HEK293 (cell line): ENCODE measurements around the gene GNG7.

Source experiments
- FEZF1 ChIP-seq: fragments of 450-650 bp; formaldehyde crosslinking; IDR thresholded peaks from 2 replicates; pipeline ENCODE4 v1.5.1; 2016; ENCODE audit warnings: missing biosample characterization, missing genetic modification characterization
- GFI1B ChIP-seq: fragments of 450-650 bp; formaldehyde crosslinking; IDR thresholded peaks from 2 replicates; pipeline ENCODE4 v1.5.1; 2016; ENCODE audit warnings: missing biosample characterization, missing genetic modification characterization
- KLF1 ChIP-seq: fragments of 450-650 bp; formaldehyde crosslinking; IDR thresholded peaks from 2 replicates; pipeline ENCODE4 v1.5.1; 2016; ENCODE audit warnings: missing biosample characterization, missing genetic modification characterization
- KLF9 ChIP-seq: fragments of 450-650 bp; formaldehyde crosslinking; IDR thresholded peaks from 2 replicates; pipeline ENCODE4 v1.5.1; 2016; ENCODE audit warnings: missing biosample characterization, missing genetic modification characterization, low read depth
- SP2 ChIP-seq: fragments of 450-650 bp; formaldehyde crosslinking; IDR thresholded peaks from 2 replicates; pipeline ENCODE4 v1.5.1; 2016; ENCODE audit warnings: missing biosample characterization, missing genetic modification characterization
- ZBTB17 ChIP-seq: fragments of 450-650 bp; formaldehyde crosslinking; IDR thresholded peaks from 2 replicates; pipeline ENCODE4 v1.5.1; 2016; ENCODE audit warnings: missing biosample characterization, missing genetic modification characterization
- ZBTB7A ChIP-seq: fragments of 450-650 bp; formaldehyde crosslinking; IDR thresholded peaks from 2 replicates; pipeline ENCODE4 v1.5.1; 2016; ENCODE audit warnings: low read depth, missing biosample characterization, missing genetic modification characterization
- ZBTB8A ChIP-seq: fragments of 450-650 bp; formaldehyde crosslinking; IDR thresholded peaks from 2 replicates; pipeline ENCODE4 v1.5.1; 2016; ENCODE audit warnings: missing biosample characterization, missing genetic modification characterization
- ZFP69B ChIP-seq: fragments of 450-650 bp; formaldehyde crosslinking; IDR thresholded peaks from 2 replicates; pipeline ENCODE4 v1.5.1; 2016; ENCODE audit warnings: missing biosample characterization, missing genetic modification characterization
- ZIC2 ChIP-seq: fragments of 450-650 bp; formaldehyde crosslinking; IDR thresholded peaks from 2 replicates; pipeline ENCODE4 v1.5.1; 2016; ENCODE audit warnings: missing biosample characterization, missing genetic modification characterization
- ZNF146 ChIP-seq: fragments of 450-650 bp; formaldehyde crosslinking; IDR thresholded peaks from 2 replicates; pipeline ENCODE4 v1.5.1; 2016; ENCODE audit warnings: missing biosample characterization, missing genetic modification characterization
- ZNF184 ChIP-seq: fragments of 450-650 bp; IDR thresholded peaks from 2 replicates; pipeline ENCODE4 v1.5.1; 2018; ENCODE audit warnings: missing biosample characterization, mild to moderate bottlenecking, missing genetic modification characterization
- ZNF2 ChIP-seq: fragments of 450-650 bp; formaldehyde crosslinking; IDR thresholded peaks from 2 replicates; pipeline ENCODE4 v1.5.1; 2016; ENCODE audit warnings: missing biosample characterization, missing genetic modification characterization
- ZNF292 ChIP-seq: fragments of 450-650 bp; formaldehyde crosslinking; IDR thresholded peaks from 2 replicates; pipeline ENCODE4 v1.5.1; 2016; ENCODE audit warnings: low read depth, missing biosample characterization, missing genetic modification characterization, borderline replicate concordance
- ZNF302 ChIP-seq: fragments of 450-650 bp; formaldehyde crosslinking; IDR thresholded peaks from 2 replicates; pipeline ENCODE4 v1.5.1; 2016; ENCODE audit warnings: missing biosample characterization, missing genetic modification characterization, low read depth
- ZNF311 ChIP-seq: fragments of 450-650 bp; formaldehyde crosslinking; IDR thresholded peaks from 2 replicates; pipeline ENCODE4 v1.5.1; 2017; ENCODE audit warnings: missing biosample characterization, missing genetic modification characterization, borderline replicate concordance
- ZNF394 ChIP-seq: fragments of 450-650 bp; formaldehyde crosslinking; IDR thresholded peaks from 2 replicates; pipeline ENCODE4 v1.5.1; 2016; ENCODE audit warnings: missing biosample characterization, missing genetic modification characterization, mild to moderate bottlenecking, moderate library complexity, borderline replicate concordance
- ZNF416 ChIP-seq: fragments of 450-650 bp; formaldehyde crosslinking; IDR thresholded peaks from 2 replicates; pipeline ENCODE4 v1.5.1; 2016; ENCODE audit warnings: missing biosample characterization, missing genetic modification characterization
- ZNF510 ChIP-seq: fragments of 450-650 bp; formaldehyde crosslinking; IDR thresholded peaks from 2 replicates; pipeline ENCODE4 v1.5.1; 2018; ENCODE audit warnings: mild to moderate bottlenecking, missing genetic modification characterization, missing biosample characterization; ENCODE audit not compliant: insufficient replicate concordance
- ZNF585B ChIP-seq: fragments of 450-650 bp; formaldehyde crosslinking; IDR thresholded peaks from 2 replicates; pipeline ENCODE4 v1.5.1; 2016; ENCODE audit warnings: missing biosample characterization, missing genetic modification characterization
- ZNF596 ChIP-seq: fragments of 450-650 bp; IDR thresholded peaks from 2 replicates; pipeline ENCODE4 v1.5.0; 2018; ENCODE audit warnings: missing biosample characterization, mild to moderate bottlenecking, missing genetic modification characterization, moderate library complexity
- ZNF600 ChIP-seq: fragments of 450-650 bp; formaldehyde crosslinking; IDR thresholded peaks from 2 replicates; pipeline ENCODE4 v1.5.1; 2016; ENCODE audit warnings: missing biosample characterization, missing genetic modification characterization
- ZNF629 ChIP-seq: fragments of 450-650 bp; formaldehyde crosslinking; IDR thresholded peaks from 2 replicates; pipeline ENCODE4 v1.5.1; 2017; ENCODE audit warnings: missing biosample characterization, missing genetic modification characterization
- TF ChIP-seq, protein P1 (sequence below): fragments of 450-650 bp; formaldehyde crosslinking; IDR thresholded peaks from 2 replicates; pipeline ENCODE4 v1.5.1; 2016; ENCODE audit warnings: missing biosample characterization, missing genetic modification characterization
- TF ChIP-seq, protein P2 (sequence below): fragments of 450-650 bp; formaldehyde crosslinking; IDR thresholded peaks from 2 replicates; pipeline ENCODE4 v1.5.1; 2016; ENCODE audit warnings: missing biosample characterization, missing genetic modification characterization
- TF ChIP-seq, protein P3 (sequence below): fragments of 450-650 bp; formaldehyde crosslinking; IDR thresholded peaks from 2 replicates; pipeline ENCODE4 v1.5.1; 2016; ENCODE audit warnings: missing biosample characterization, missing genetic modification characterization
- TF ChIP-seq, protein P4 (sequence below): fragments of 450-650 bp; formaldehyde crosslinking; IDR thresholded peaks from 2 replicates; pipeline ENCODE4 v1.5.1; 2017; ENCODE audit warnings: missing biosample characterization, missing genetic modification characterization
- TF ChIP-seq, protein P5 (sequence below): fragments of 450-650 bp; formaldehyde crosslinking; IDR thresholded peaks from 2 replicates; pipeline ENCODE4; 2016; ENCODE audit warnings: missing biosample characterization, missing genetic modification characterization

The GNG7 gene

DNA sequence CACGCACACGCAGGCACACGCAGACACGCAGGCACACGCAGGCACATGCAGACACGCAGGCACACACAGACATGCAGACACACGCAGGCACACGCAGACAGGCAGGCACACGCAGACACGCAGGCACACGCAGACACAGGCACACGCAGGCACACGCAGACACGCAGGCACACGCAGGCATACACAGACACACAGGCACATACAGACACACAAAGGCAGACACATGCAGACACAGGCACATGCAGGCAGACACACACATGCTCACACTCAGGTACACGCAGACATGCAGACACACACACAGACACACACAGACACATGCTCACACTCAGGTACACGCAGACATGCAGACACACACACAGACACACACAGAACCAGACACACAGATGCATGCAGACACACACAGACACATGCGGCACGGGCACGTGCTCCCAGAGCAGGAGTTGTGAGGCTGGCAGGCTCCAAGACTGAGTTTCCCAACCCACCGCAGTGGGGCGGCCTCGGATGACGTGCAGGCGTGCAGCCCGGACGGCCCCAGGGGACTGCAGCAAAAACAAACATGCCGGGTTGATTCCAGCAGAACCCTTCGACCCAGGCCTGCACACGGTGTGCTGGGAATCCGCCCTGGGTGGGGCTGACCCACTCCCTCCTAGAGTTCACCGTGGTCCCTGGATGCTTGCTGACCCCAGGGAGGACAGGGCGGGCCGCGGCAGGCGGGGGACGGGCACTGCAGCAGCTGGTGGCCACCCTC, 126.6 kb downstream of the GNG7 start (continued):
- TF ChIP-seq SP2 (tag by site-specific recombination): no peak; the same call in 1 of the 2 replicates
- peak; percentile 37; the same call in 1 of the 2 replicates for TF ChIP-seq ZFP69B (tag by site-specific recombination)
- TF ChIP-seq ZNF600 (tag by site-specific recombination): peak; percentile 77
- no peak for TF ChIP-seq ZNF585B
- no peak for TF ChIP-seq ZNF184 (tag by site-specific recombination)
- no peak for TF ChIP-seq ZNF292 (tag by site-specific recombination)
- TF ChIP-seq ZNF416: no peak
- TF ChIP-seq ZBTB7A (tag by site-specific recombination): peak; percentile 56; the same call in 1 of the 2 replicates
- TF ChIP-seq ZBTB8A: peak; percentile 28; the same call in 1 of the 2 replicates
- TF ChIP-seq, protein P1, sequence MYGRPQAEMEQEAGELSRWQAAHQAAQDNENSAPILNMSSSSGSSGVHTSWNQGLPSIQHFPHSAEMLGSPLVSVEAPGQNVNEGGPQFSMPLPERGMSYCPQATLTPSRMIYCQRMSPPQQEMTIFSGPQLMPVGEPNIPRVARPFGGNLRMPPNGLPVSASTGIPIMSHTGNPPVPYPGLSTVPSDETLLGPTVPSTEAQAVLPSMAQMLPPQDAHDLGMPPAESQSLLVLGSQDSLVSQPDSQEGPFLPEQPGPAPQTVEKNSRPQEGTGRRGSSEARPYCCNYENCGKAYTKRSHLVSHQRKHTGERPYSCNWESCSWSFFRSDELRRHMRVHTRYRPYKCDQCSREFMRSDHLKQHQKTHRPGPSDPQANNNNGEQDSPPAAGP (tag by site-specific recombination): 0 out of 2 replicates have a peak, but pooled peaks have one; percentile 50
- TF ChIP-seq ZIC2 (tag by site-specific recombination): peak; percentile 71
- TF ChIP-seq, protein P2, sequence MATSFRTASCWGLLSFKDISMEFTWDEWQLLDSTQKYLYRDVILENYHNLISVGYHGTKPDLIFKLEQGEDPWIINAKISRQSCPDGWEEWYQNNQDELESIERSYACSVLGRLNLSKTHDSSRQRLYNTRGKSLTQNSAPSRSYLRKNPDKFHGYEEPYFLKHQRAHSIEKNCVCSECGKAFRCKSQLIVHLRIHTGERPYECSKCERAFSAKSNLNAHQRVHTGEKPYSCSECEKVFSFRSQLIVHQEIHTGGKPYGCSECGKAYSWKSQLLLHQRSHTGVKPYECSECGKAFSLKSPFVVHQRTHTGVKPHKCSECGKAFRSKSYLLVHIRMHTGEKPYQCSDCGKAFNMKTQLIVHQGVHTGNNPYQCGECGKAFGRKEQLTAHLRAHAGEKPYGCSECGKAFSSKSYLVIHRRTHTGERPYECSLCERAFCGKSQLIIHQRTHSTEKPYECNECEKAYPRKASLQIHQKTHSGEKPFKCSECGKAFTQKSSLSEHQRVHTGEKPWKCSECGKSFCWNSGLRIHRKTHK (tag by site-specific recombination): no peak
- no peak for TF ChIP-seq GFI1B
- no peak for TF ChIP-seq ZNF394 (tag by site-specific recombination)
- no peak for TF ChIP-seq ZNF2
- TF ChIP-seq ZNF629 (tag by site-specific recombination): peak; percentile 79
- peak; percentile 39; the same call in 1 of the 2 replicates for TF ChIP-seq ZNF146 (tag by site-specific recombination)
- no peak for TF ChIP-seq ZBTB17 (tag by site-specific recombination)
- TF ChIP-seq ZNF596 (tag by site-specific recombination): no peak
- no peak for TF ChIP-seq ZNF311
- TF ChIP-seq FEZF1: no peak
- TF ChIP-seq KLF9 (tag by site-specific recombination): no peak
- TF ChIP-seq KLF1 (tag by site-specific recombination): 0 out of 2 replicates have a peak, but pooled peaks have one; percentile 22
- TF ChIP-seq, protein P3, sequence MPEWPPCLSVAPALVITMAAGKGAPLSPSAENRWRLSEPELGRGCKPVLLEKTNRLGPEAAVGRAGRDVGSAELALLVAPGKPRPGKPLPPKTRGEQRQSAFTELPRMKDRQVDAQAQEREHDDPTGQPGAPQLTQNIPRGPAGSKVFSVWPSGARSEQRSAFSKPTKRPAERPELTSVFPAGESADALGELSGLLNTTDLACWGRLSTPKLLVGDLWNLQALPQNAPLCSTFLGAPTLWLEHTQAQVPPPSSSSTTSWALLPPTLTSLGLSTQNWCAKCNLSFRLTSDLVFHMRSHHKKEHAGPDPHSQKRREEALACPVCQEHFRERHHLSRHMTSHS (tag by site-specific recombination): 0 out of 2 replicates have a peak, but pooled peaks have one; percentile 24
- TF ChIP-seq, protein P4, sequence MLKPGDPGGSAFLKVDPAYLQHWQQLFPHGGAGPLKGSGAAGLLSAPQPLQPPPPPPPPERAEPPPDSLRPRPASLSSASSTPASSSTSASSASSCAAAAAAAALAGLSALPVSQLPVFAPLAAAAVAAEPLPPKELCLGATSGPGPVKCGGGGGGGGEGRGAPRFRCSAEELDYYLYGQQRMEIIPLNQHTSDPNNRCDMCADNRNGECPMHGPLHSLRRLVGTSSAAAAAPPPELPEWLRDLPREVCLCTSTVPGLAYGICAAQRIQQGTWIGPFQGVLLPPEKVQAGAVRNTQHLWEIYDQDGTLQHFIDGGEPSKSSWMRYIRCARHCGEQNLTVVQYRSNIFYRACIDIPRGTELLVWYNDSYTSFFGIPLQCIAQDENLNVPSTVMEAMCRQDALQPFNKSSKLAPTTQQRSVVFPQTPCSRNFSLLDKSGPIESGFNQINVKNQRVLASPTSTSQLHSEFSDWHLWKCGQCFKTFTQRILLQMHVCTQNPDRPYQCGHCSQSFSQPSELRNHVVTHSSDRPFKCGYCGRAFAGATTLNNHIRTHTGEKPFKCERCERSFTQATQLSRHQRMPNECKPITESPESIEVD (tag by site-specific recombination): no peak
- TF ChIP-seq ZNF510 (tag by site-specific recombination): no peak
- no peak for TF ChIP-seq ZNF302 (tag by site-specific recombination)
- TF ChIP-seq, protein P5, sequence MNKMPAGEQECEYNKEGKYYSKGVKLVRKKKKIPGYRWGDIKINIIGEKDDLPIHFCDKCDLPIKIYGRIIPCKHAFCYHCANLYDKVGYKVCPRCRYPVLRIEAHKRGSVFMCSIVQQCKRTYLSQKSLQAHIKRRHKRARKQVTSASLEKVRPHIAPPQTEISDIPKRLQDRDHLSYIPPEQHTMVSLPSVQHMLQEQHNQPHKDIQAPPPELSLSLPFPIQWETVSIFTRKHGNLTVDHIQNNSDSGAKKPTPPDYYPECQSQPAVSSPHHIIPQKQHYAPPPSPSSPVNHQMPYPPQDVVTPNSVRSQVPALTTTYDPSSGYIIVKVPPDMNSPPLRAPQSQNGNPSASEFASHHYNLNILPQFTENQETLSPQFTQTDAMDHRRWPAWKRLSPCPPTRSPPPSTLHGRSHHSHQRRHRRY (tag by site-specific recombination): no peak
